NK-92 treated with Interleukin-12 subunit alpha and Interleukin-12 subunit beta, amount 100 ng/mL, for 24 hours (cell line): ENCODE data around the gene P4HA1.

ENCODE experiments used
- DNase-seq: peaks from one replicate; lab custom pipeline; 2025; lab: John Stamatoyannopoulos, UW

The P4HA1 gene

GRCh38 chr10:73093922-73094850 is 2.5 kb downstream of the P4HA1 start:
- DNase-seq = no peak

DNA sequence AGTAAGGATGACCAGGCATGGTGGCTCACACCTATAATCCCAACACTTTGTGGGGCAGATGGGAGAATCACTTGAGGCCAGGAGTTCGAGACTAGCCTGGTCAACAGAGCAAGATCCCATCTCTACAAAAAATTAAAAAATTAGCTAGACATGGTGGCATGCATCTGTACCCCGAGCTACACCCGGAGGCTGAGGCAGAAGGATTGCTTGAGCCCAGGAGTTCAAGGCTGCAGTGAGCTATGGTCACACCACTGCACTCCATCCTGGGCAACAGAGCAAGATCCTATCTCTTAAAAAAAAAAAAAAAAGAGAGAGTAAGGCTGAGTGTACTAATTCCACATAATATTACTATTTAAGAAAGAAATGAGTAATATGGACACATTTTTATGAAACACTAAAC is 3.8 kb downstream of the P4HA1 start:
- no peak for DNase-seq

- DNase-seq = no peak
Observed at GRCh38 chr10:73088304-73088703, 8.4 kb downstream of the P4HA1 start.

GRCh38 chr10:73086816-73087215 is 9.8 kb downstream of the P4HA1 start:
- DNase-seq = no peak

DNA sequence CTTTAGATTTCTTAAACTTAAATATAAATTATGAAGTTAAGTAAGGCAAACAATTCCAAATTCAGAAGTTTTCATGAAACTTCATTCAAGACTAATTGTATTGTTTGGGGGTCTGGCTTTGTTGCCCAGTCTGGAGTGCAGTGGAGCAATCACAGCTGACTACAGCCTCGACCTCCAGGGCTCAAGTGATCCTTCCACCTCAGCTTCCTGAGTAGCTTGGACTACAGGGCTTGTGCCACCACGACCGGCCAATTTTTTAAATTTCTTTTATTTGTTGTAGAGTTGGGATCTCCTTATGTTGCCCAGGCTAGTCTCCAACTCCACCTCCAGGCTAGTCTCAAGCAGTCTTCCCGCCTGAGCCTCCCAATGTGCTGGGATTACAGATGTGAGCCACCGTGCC is 12.5 kb downstream of the P4HA1 start:
- no peak for DNase-seq

- DNase-seq = no peak
Observed at GRCh38 chr10:73083221-73083620, 13.4 kb downstream of the P4HA1 start.

DNA sequence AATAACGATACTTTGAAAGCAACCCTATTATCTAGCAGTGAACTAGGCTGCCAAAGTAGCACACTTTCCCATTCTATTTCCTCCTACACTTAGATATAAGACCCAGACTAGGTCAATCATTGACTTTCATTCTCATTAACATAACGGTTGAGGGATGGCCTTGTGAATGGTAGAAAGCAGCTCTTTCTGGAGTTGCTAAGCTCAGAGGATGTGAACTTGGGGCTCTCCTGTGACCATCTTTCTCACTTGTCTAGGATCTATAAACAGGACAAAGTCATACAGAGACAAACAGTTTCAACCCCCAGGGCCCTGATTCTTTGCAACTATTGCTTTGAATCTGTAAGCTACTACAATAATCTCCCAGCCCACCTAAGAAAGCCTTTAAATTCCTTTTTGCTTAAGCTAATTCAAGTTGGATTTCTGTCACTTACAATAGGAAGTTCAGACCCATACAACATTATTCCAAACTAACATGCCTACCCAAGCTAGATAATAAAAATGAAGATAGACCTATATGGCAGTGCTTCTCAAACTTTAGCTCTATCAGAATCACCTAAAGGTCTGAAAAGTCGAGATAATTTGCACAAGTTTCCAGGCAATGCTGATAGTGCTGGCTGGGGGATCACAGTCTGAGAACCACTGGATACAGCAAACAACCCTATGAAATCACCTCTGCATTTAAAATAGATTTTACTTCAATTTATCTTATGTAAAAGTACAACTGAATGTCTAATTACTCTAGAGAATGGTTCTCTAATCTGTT is 16.7 kb downstream of the P4HA1 start:
- no peak for DNase-seq

DNA sequence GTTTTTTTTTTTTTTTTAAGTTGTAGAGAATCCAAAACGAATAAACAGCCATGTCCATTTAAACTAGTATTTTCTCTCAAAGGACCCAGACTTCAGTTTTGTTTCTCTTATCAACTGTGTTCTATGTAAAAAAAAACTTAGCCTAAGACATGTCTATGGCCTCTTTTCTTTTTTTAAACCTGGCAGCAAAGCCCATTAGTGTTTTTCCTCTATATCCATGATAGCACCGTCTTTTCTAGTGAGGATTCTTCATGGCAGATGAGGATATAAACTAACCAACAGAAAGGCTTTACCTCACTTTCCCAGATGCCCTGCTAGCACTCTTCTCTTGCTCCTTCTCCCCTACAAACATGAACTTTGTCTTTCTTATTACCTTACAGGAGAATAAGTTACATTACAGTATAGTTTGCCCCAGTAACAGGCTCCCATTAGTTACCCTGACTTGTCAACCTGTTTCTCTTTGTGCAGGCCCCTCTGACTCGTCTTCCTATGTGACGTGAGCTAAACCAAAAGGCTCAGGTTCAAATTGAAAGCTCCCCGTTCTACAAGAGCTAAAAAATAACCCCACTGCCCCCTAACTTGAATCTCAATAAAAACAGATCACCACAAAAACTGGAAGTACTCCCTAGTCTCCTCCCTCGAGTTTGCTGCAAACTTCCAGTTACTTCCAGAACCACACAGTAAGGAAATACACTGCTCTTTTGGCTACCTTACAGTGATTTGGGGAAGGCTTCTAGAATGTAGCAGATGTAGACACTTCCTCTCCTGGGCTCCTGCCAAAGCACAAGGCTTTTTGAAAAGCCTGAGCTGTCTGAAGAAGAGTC is 20.1 kb downstream of the P4HA1 start:
- DNase-seq = no peak

DNA sequence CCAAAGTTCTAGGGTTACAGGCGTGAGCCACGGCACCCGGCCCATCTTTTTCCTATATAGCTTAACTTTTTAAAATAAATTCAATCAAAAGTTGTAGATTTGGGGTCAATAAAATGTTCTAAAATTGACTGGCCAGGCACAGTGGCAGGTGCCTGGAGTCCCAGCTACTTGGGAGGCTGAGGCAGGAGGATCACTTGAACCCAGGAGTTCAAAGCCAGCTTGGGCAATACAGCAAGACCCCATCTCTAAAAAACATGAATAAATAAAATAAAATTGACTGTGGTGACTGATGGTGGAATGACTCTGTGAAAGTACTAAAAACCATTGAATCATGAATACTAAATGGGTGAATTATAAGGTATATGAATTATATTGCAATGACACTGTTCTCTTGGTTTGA is 20.8 kb downstream of the P4HA1 start:
- DNase-seq = no peak

DNA sequence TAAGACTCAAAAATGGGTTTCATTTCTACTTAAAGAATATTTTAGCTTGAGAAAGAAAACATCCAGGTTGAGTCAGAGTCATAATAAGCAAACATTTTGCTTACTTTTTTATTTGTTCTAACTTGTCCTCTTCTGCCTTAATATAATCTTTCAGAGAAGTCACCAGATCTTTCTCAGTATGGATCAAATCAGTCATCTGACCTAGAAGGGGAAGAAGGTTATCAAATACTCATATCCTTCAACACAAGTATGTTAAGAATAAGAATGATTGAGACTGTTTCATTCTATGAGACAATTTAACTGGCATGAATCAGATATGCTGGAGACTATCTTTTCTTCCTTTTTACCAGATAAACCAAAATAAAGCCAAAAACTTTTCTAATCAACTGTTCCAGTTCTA is 23.0 kb downstream of the P4HA1 start:
- DNase-seq = no peak

DNA sequence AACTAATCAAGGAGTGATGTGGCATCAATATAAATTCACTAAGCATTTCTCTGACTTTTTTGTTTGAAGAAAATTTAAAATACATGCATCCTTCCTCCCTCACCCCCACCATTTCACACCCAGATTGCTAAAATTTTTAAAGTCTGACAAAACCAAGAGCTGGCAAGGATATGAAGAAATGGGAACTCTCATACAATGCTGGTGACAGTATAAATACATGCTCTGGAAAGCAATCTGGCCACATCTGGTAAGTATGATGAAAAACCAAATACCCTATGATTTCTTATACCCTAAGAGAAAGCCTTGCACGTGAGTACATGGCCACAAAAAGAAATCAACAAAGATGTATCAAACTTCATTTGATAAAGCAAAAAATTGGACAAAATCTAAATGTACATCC is 31.2 kb downstream of the P4HA1 start:
- DNase-seq = no peak

GRCh38 chr10:73061743-73062142 is 34.9 kb downstream of the P4HA1 start:
- DNase-seq = no peak

DNA sequence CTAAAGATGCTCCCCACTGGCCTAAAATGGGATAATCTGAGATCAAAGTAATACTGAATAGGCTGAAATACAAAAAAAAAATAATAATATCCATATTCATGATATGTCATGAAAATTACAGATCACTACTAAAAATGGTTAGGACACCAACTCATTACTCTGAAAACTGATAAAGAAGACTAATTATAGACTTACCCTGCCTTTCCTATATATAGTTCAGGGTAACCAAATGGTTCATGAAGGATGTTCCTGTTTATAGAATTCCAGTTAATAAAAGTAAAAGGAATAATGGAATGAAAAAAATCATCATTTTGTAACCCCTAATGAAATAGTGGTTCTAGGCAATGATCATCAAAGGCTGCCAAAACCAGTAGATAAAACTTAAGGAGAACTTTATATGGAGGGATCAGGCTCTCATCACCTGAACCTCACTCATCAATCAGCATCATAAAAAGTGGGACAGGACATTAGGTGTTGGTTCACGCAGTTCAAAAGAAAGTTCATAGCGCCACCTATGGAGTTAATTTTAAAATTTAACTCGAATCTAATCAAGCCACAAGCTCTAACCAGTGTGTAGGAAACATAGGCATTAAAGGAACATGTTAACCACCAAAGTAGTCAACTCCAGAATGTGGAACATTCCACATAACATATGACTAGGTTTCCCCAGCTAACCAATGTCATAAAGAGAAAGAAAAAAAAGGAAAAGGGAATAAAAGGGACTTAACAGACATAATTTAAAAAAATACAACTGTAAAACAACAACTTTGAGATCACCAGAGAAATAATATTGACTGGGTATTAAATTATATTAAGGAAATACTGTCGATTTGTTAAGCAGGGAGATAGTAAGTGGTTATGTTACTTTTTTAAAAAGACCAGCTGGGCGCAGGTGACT is 35.7 kb downstream of the P4HA1 start:
- DNase-seq = no peak

- DNase-seq = no peak
Observed at GRCh38 chr10:73060173-73060572, 36.5 kb downstream of the P4HA1 start.

DNA sequence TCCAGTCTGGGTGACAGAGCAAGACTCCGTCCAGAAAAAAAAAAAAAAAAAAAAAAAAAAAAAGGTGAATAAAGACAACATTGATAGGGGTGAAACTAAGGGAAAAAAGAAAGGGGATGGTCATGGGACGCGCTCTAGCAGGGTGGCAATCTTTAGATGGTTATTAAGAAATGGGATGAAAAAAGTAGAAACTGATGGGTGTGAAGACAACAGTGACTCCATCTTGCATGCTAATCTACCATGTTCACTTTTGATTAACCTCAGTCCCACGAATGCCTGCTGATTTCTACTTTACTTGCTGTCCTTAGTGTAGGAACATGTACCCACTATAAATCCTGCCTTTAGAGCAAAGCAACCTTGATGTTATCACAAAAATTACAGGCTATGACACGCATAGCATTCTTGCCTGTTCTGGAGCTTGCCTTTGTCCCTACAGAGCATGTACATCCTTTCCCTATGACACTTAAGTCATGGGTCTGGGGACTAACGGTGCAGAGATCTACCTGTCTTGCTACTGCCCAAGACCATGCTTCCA is 38.5 kb downstream of the P4HA1 start:
- no peak for DNase-seq

DNA sequence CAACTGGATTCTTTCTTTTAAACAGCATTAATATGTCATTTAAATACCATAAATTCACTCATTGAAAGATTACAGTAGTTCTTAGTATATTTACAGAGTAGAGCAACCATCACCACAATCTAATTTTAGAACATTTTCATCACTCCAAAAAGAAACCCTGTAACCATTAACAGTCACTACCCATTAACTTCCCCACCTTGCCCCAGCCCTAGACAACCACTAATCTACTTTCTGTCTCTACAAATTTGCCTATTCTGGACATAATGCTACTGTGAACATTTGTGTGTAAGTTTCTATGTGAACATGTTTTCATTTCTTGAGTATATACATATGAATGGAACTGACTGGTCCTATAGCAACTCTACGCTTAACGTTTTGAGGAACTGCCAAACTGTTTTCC is 42.4 kb downstream of the P4HA1 start:
- DNase-seq = no peak

GRCh38 chr10:73053275-73053674 is 43.4 kb downstream of the P4HA1 start:
- no peak for DNase-seq

GRCh38 chr10:73044378-73045285 is 52.0 kb downstream of the P4HA1 start:
- no peak for DNase-seq

GRCh38 chr10:73043766-73044377 is 52.8 kb downstream of the P4HA1 start:
- no peak for DNase-seq

DNA sequence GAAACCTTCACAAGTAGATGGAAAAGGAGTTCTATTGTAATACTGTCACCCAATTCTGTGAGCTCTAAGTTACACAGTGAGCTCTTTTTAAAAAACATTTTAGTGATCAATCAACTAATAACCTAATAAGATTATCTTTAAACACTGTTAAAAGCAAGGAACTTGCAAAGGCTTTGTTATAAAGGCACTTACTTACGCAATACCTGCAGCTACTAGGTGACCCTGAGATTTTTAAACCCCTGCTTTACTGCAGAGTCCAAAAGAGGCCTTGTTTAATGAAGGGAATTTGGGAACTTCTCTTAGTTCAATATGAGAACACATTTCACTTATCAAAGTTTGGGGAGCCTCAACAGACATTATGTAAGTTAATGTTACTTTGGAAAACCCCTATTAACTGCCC is 53.3 kb downstream of the P4HA1 start:
- no peak for DNase-seq
